H9 (cell line): ENCODE data around the gene RIMBP2. TPM values are rescaled to one million over a fixed set of nuclear protein-coding genes. Genes with fewer than 3 reads are reported as not detected.

Experiments
- DNase-seq: peaks from one replicate; pipeline ENCODE4 v3.0.0-alpha.2; 2017
- H2AFZ ChIP-seq: one replicate; pipeline ENCODE4 v1.6.1; 2013; ENCODE audit warnings: mild to moderate bottlenecking, low read length, control low read depth, moderate library complexity
- H2AK5ac ChIP-seq: 2 replicates; pipeline ENCODE4 v1.6.1; 2013; ENCODE audit warnings: low read length, control low read depth, mixed read lengths; ENCODE audit not compliant: insufficient read length
- H2BK120ac ChIP-seq: one replicate; pipeline ENCODE4 v1.6.1; 2013; ENCODE audit warnings: low read depth, mild to moderate bottlenecking, low read length, control low read depth, inconsistent platforms; ENCODE audit not compliant: poor library complexity, severe bottlenecking
- H2BK12ac ChIP-seq: 2 replicates; pipeline ENCODE4 v1.6.1; 2013; ENCODE audit warnings: low read length, control low read depth, mixed read lengths, low read depth; ENCODE audit not compliant: insufficient read length
- H2BK15ac ChIP-seq: 2 replicates; pipeline ENCODE4 v1.6.1; 2013; ENCODE audit warnings: low read depth, low read length, control low read depth
- H2BK20ac ChIP-seq: one replicate; pipeline ENCODE4 v1.6.1; 2013; ENCODE audit warnings: low read depth, mild to moderate bottlenecking, low read length, control low read depth, inconsistent platforms; ENCODE audit not compliant: poor library complexity, severe bottlenecking
- H2BK5ac ChIP-seq: 2 replicates; pipeline ENCODE4 v1.6.1; 2013; ENCODE audit warnings: low read length, control low read depth, mixed read lengths; ENCODE audit not compliant: insufficient read length
- H3K14ac ChIP-seq: 2 replicates; pipeline ENCODE4 v1.6.1; 2013; ENCODE audit warnings: low read length, control low read depth; ENCODE audit not compliant: insufficient read depth
- H3K18ac ChIP-seq: 2 replicates; pipeline ENCODE4 v1.6.1; 2013; ENCODE audit warnings: low read depth, mild to moderate bottlenecking, mixed read lengths, low read length, control low read depth; ENCODE audit not compliant: insufficient read length
- H3K23ac ChIP-seq: 2 replicates; pipeline ENCODE4 v1.6.1; 2013; ENCODE audit warnings: low read length, control low read depth, mixed read lengths, low read depth; ENCODE audit not compliant: insufficient read length
- H3K23me2 ChIP-seq: 2 replicates; pipeline ENCODE4 v1.6.1; 2013; ENCODE audit warnings: low read depth, mild to moderate bottlenecking, mixed read lengths, low read length, control low read depth; ENCODE audit not compliant: insufficient read length, poor library complexity, severe bottlenecking
- H3K27ac ChIP-seq: 2 replicates; pipeline ENCODE4 v1.5.1; 2013; ENCODE audit warnings: low read length, control low read depth, mixed read lengths, low read depth; ENCODE audit not compliant: insufficient read length
- H3K27me3 ChIP-seq: 2 replicates; pipeline ENCODE4 v1.6.1; 2013; ENCODE audit warnings: low read length, control low read depth, inconsistent platforms; ENCODE audit not compliant: insufficient read depth
- H3K4ac ChIP-seq: 2 replicates; pipeline ENCODE4 v1.6.1; 2013; ENCODE audit warnings: low read depth, mild to moderate bottlenecking, control low read depth, inconsistent platforms, low read length, moderate library complexity
- H3K4me1 ChIP-seq: 2 replicates; pipeline ENCODE4 v1.6.1; 2013; ENCODE audit warnings: low read length, control low read depth, inconsistent platforms; ENCODE audit not compliant: insufficient read depth
- H3K4me2 ChIP-seq: 2 replicates; pipeline ENCODE4 v1.6.1; 2013; ENCODE audit warnings: low read length, control low read depth, mixed read lengths; ENCODE audit not compliant: insufficient read length, insufficient read depth
- H3K56ac ChIP-seq: 2 replicates; pipeline ENCODE4 v1.6.1; 2013; ENCODE audit warnings: low read depth, mild to moderate bottlenecking, mixed read lengths, low read length, control low read depth; ENCODE audit not compliant: insufficient read length
- H3K79me1 ChIP-seq: 2 replicates; pipeline ENCODE4 v1.6.1; 2013; ENCODE audit warnings: low read depth, mild to moderate bottlenecking, moderate library complexity, low read length, control low read depth, inconsistent platforms; ENCODE audit not compliant: insufficient read depth, poor library complexity, severe bottlenecking
- H3K79me2 ChIP-seq: 2 replicates; pipeline ENCODE4 v1.6.1; 2013; ENCODE audit warnings: low read length, control low read depth, inconsistent platforms; ENCODE audit not compliant: insufficient read depth
- H3K9ac ChIP-seq: 2 replicates; pipeline ENCODE4 v1.6.1; 2013; ENCODE audit warnings: low read length, control low read depth, mixed read lengths; ENCODE audit not compliant: insufficient read length; ENCODE audit errors: extremely low read depth
- H3K9me3 ChIP-seq: one replicate; pipeline ENCODE4 v1.6.1; 2013; ENCODE audit warnings: low read depth, low read length, inconsistent platforms; ENCODE audit not compliant: control insufficient read depth
- H3T11ph ChIP-seq: one replicate; pipeline ENCODE4 v1.6.1; 2013; ENCODE audit warnings: mild to moderate bottlenecking, low read length, control low read depth, inconsistent platforms
- H4K20me1 ChIP-seq: one replicate; pipeline ENCODE4 v1.6.1; 2013; ENCODE audit not compliant: control insufficient read depth, insufficient read length, insufficient read depth
- H4K5ac ChIP-seq: 2 replicates; pipeline ENCODE4 v1.6.1; 2013; ENCODE audit warnings: low read depth, mild to moderate bottlenecking, mixed read lengths, low read length, control low read depth; ENCODE audit not compliant: insufficient read length
- H4K8ac ChIP-seq: replicated peaks from 2 replicates; pipeline ENCODE4 v1.6.1; 2013; ENCODE audit warnings: low read length, control low read depth, mixed read lengths, low read depth; ENCODE audit not compliant: insufficient read length
- H4K91ac ChIP-seq: 2 replicates; pipeline ENCODE4 v1.6.1; 2013; ENCODE audit warnings: low read depth, mild to moderate bottlenecking, moderate library complexity, mixed read lengths, low read length, control low read depth; ENCODE audit not compliant: insufficient read length
- H3K27ac Mint-ChIP-seq, 3 experiments: 2 replicates in 2 of 3; 3 replicates in 1 of 3; pipeline ENCODE4 v1.8.0; 2020 to 2021; ENCODE audit warnings: mixed read lengths in 3 of 3, mild to moderate bottlenecking in 1 of 3, moderate library complexity in 1 of 3
- H3K27me3 Mint-ChIP-seq: 2 replicates; pipeline ENCODE4 v1.8.0; 2021; ENCODE audit warnings: low read depth, mild to moderate bottlenecking, moderate library complexity, mixed read lengths
- H3K36me3 Mint-ChIP-seq, 3 experiments: 2 replicates in 2 of 3; 3 replicates in 1 of 3; pipeline ENCODE4 v1.8.0; 2020 to 2021; ENCODE audit warnings: low read depth in 3 of 3, mixed read lengths in 3 of 3; ENCODE audit not compliant: insufficient read depth in 1 of 3
- H3K4me1 Mint-ChIP-seq, 2 experiments: 2 replicates each; pipeline ENCODE4 v1.8.0; 2020; ENCODE audit warnings: mixed read lengths in 2 of 2
- H3K4me3 Mint-ChIP-seq, 2 experiments: 2 replicates in 1 of 2; 3 replicates in 1 of 2; pipeline ENCODE4 v1.8.0; 2020 to 2021; ENCODE audit warnings: mild to moderate bottlenecking in 2 of 2, mixed read lengths in 2 of 2, moderate library complexity in 1 of 2
- H3K9me3 Mint-ChIP-seq, 2 experiments: 2 replicates in 1 of 2; 3 replicates in 1 of 2; pipeline ENCODE4 v1.8.0; 2020; ENCODE audit warnings: mild to moderate bottlenecking in 2 of 2, mixed read lengths in 2 of 2, moderate library complexity in 1 of 2
- WGBS: extraction: QIAGEN DNeasy Blood & Tissue Kit; methylation state at CpG from one replicate; pipeline ENCODE4 v1.1.7; 2013; ENCODE audit warnings: missing lambda C conversion rate, low lambda C conversion rate, mixed read lengths; ENCODE audit not compliant: insufficient read length; ENCODE audit errors: extremely low coverage; 5-methylcytosine and 5-hydroxymethylcytosine counted together
- total RNA-seq: library from RNA; stranded (reverse); gene quantifications from 2 replicates; pipeline ENCODE4 v1.2.1, GENCODE V29; 2021
- TF ChIP-seq, protein P1 (sequence below): fragments of 200-600 bp; sonication (generic); conservative IDR thresholded peaks from 3 replicates; pipeline ENCODE4 v1.8.0; 2021; ENCODE audit warnings: antibody characterized with exemption, mild to moderate bottlenecking

The RIMBP2 gene
- total RNA-seq, 1 experiment from 2014 or later = 0.70 TPM

GRCh38 chr12:130493951-130494350, 222.1 kb downstream of the RIMBP2 start:
- no peaks in the 10 kb centered on the region for H3K23me2 ChIP-seq
- no peak overlapping the region for H4K5ac ChIP-seq
- no peak overlapping the region for H3K14ac ChIP-seq
- H2AFZ ChIP-seq = no peak overlapping the region
- no peaks in the 10 kb centered on the region for H3K27me3 ChIP-seq
- DNase-seq = no peak
- no peak overlapping the region for H3K4me2 ChIP-seq
- H3K27ac Mint-ChIP-seq = no peak overlapping the region
- H3K36me3 Mint-ChIP-seq = peaks cover 0 to 1% (median 0%) of the 10 kb centered on the region in 3 experiments; a peak in 1 of 7 replicates
- H3K27ac ChIP-seq = no peak overlapping the region
- H3K56ac ChIP-seq = no peak overlapping the region
- no peaks in the 10 kb centered on the region for H3K79me2 ChIP-seq
- no peak overlapping the region for H3K4ac ChIP-seq
- H3K23ac ChIP-seq = no peak overlapping the region
- H3K4me1 ChIP-seq = no peaks in the 10 kb centered on the region
- H3K4me1 Mint-ChIP-seq = peaks cover 3 to 5% of the 10 kb centered on the region in 2 experiments; a peak in 2 of 4 replicates
- no peak overlapping the region for H2BK20ac ChIP-seq
- peaks cover 0 to 6% of the 10 kb centered on the region in 2 experiments; a peak in 2 of 5 replicates for H3K9me3 Mint-ChIP-seq
- H3K9ac ChIP-seq = no peak overlapping the region
- H4K20me1 ChIP-seq = no peaks in the 10 kb centered on the region
- H3T11ph ChIP-seq = no peak overlapping the region
- H3K4me3 Mint-ChIP-seq = no peak overlapping the region
- peaks cover 13% of the 10 kb centered on the region for H3K27me3 Mint-ChIP-seq
- H3K9me3 ChIP-seq = no peaks in the 10 kb centered on the region
- H3K79me1 ChIP-seq = no peaks in the 10 kb centered on the region
- no peak overlapping the region for H2BK120ac ChIP-seq
- H2AK5ac ChIP-seq = no peak overlapping the region
- no peak overlapping the region for H4K8ac ChIP-seq
- WGBS = no CpG with 5 or more reads among the region's 13 CpGs
- H2BK5ac ChIP-seq = no peak overlapping the region
- no peak overlapping the region for H4K91ac ChIP-seq
- TF ChIP-seq, protein P1, sequence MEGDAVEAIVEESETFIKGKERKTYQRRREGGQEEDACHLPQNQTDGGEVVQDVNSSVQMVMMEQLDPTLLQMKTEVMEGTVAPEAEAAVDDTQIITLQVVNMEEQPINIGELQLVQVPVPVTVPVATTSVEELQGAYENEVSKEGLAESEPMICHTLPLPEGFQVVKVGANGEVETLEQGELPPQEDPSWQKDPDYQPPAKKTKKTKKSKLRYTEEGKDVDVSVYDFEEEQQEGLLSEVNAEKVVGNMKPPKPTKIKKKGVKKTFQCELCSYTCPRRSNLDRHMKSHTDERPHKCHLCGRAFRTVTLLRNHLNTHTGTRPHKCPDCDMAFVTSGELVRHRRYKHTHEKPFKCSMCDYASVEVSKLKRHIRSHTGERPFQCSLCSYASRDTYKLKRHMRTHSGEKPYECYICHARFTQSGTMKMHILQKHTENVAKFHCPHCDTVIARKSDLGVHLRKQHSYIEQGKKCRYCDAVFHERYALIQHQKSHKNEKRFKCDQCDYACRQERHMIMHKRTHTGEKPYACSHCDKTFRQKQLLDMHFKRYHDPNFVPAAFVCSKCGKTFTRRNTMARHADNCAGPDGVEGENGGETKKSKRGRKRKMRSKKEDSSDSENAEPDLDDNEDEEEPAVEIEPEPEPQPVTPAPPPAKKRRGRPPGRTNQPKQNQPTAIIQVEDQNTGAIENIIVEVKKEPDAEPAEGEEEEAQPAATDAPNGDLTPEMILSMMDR = no peak
- no peak overlapping the region for H3K18ac ChIP-seq
- H2BK12ac ChIP-seq = no peak overlapping the region
- H2BK15ac ChIP-seq = no peak overlapping the region
